Effector CD4-positive, alpha-beta T cell (primary cell): ENCODE measurements around the gene AK5.
"Not testable (repeated sequence)": the region's sequence is repeated elsewhere in the genome, so short reads cannot be mapped to it uniquely, and the experiment has no call there.

Source experiments
- DNase-seq: peaks from one replicate; pipeline ENCODE4 v3.0.0-alpha.2; 2020

AK5 gene

DNA sequence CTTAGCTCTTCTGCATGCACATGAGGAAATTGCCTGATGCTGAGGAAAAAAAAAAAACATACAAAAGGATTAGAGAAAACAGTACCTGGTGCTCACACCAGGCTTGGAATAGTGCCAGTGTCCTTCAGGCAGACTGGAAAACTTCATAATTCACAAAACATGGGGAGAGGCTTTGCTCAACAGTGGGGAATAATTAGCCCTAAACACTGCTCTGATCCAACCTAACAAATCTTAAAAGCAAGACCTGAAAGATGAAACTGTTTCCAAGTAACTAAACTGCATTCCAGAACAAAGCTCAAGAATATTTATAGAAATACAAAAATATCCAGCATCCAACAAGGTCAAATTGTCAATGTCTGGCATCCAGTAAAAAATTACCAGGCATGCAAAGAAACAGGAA lies 124.8 kb downstream of the AK5 start:
- no peak for DNase-seq

DNA sequence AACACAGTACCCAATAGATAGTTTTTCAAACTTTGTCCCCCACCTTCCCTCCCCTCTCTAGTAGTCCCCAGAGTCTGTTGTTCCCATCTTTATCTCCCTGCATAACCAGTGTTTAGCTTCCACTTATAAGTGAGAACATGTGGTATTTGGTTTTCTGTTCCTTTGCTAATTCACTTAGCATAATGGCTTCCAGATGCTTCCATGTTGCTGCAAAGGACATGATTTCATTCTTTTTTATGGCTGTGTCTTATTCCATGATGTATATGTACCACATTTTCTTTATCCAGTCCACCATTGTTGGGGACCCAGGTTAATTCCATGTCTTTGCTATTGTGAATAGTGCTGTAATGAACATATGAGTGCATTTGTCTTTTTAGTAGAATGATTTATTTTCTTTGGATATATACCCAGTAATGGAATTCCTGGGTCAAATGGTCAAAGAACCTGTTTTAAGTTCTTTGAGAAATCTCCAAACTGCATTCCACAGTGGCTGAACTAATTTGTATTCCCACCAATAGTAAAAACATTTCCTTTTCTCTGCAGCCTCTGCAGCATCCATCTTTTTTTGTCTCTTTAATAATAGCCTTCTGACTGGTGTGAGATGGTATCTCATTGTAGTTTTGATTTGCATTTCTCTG lies 126.0 kb downstream of the AK5 start:
- DNase-seq: no peak

- DNase-seq: not testable (repeated sequence)
These were observed 127.1 kb downstream of the AK5 start for GRCh38 chr1:77408933-77409332.

GRCh38 chr1:77412069-77412819 lies 130.4 kb downstream of the AK5 start:
- no peak for DNase-seq

DNA sequence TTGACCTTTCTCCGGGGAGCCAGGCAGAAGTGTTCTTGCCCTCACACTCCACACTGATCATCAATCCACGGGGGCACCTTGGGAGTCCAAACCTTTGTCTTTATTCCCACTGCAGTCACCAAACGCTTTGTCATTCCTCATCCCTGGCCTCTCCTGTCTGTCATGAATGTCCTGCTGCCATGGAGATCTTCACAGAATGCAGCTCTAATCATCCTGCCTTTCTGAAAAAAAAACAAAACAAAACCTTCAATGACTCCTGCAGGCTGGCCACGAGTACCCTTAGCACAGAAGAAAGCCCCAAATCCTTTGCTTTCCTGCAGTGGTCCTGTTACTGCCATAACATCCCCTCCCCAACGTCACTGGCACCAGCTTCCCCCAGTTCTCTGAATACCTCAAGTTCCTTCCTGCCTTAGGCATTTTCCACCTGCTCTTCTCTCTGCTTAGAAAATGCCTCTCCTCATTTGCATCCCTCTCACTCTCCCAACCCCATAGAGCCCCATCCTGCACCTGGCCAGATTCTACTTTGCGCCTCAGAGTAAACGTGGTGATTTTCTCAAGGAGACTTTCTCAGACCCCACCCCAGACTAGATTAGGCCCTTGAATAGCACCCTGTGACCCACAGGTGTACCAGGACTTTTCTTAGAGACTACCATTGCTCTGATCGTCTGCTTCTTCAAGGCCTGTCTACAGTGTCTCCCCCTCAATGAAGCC lies 131.2 kb downstream of the AK5 start:
- no peak for DNase-seq

DNA sequence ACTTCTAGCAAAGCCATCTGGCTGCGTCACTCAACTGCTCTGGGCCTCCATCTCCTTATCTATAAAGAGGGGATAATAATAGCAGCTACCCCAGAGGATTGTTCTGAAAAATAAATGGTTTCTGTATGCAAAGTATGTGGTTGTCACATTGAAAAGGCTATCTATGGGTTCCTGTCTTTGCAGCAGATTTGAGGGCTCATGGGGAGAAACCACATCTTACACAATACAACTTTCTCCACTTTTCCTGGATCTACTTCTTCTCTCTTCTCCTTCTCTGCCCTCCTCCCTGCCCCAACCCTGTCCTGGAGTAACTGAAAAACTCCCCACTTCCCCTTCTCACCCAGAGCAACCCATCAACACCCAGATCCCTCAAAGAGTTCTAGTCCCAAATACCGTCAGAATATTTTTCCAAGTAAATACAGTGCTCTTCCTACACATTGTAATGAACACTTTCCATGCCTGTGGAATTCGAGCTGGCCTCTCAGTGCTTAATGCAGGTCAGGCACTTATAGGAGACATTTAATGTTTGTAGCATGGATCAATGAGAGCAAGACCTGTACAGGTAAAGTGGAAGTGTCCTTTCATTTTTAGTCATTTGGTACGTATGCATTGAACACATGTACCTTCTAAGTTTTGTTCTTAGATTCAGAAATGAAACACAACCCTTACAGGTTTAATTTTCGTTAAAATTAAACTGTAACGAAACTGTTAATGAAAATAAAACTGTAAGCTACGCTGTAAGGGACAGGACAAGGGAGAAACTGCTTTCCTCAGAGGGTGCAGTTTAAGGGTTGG lies 131.9 kb downstream of the AK5 start:
- DNase-seq: no peak

- DNase-seq: no peak
These were observed 133.8 kb downstream of the AK5 start for GRCh38 chr1:77415579-77415978.

DNA sequence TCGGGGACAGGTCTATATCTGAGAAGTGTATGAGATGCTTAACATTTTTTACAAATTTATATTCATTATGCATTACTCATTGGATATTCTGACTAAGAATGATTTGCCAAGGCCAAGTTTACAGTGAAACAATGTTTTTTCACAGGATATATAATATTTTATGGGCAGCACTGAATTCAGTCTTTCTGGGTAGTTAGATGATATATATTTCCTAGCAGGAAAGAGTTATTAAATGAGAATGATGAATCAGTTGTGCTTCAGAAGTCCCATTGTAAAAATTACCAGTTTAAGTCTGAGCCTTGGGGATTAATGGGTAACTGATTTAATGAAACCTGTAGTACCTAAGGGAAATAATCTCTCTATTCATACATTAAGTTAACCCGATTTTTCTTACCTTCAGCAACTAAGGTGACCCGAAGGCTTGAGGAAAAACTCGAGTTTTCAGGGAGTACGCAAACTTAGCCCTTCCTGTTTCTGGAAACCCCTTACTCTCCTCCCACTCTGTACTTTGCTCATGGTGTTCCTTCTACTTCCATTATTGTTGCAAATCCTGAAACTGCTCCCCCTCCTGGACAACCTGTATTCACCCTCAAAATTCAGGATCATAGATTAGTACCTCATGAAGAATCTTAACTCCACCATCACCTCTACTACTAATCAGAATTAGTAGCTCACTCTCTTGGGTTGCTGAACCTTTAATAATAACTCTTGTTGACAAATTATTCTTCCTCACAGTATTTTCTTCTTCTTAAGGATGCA lies 135.1 kb downstream of the AK5 start:
- no peak for DNase-seq

DNA sequence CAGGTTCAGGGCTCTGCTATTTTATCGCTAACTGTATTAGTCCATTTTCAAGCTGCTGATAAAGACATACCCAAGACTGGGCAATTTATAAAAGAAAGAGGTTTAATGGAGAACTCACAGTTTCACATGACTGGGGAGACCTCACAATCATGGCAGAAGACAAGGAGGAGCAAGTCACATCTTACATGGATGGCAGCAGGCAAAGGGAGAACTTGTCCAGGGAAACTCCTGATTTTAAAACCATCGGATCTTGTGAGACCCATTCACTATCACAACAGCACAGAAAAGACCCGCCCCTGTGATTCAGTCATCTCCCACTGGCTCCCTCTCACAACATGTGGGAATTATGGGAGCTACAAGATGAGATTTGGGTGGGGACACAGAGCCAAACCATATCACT lies 136.2 kb downstream of the AK5 start:
- not testable (repeated sequence) for DNase-seq

GRCh38 chr1:77421504-77422233 lies 139.8 kb downstream of the AK5 start:
- no peak for DNase-seq

GRCh38 chr1:77424236-77424635 lies 142.4 kb downstream of the AK5 start:
- DNase-seq: no peak

DNA sequence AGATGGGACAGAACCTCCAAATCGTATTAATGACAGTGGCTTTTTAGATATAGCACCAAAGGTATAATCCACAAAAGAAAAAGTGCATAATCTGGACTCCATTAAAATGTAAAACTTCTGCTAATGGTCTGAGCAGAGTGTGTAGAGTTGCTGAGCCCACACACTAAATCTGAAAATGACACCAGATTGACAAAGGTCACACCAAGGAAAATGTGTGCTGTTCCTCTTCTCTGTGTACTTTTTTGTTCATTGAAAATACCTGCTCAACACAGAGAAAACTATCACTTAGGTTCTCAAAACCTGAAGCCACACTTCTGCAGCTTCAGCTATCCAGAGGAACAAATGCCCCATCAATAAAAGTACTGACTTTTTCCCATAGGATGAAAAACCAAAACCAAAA lies 146.2 kb downstream of the AK5 start:
- no peak for DNase-seq

DNA sequence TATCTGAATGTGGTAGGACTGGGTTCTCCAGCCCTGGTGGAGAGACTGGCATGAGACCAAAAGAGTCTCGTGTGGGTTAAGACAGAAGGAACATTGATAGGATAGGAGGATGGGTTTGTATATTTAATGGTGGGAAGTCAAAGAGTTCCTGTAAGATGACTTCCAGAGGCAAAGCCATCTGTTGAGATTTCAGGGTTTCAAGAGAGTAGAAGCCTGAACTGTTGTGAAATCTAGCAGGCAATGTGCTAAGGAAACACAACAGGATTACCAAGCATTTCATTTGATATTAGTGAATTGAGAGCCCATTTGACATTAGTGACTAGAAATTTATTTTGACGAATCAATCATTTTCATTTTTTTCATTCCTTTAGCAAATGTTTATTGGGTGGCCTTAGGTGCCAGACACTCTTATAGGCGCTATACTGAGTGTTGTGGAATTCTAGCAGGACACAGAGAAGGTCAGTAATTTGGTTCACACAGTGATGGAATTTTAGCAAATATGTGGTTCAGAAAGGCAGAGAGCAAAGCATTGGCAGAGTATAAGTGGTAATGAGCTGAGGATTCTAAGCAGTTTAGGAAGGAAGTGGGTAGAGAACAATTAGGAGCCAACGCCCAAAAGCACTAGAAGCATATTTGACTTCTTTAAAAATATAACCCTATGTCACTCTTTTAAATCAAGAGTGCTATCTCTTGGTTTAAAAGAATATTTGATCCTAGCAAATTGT lies 149.3 kb downstream of the AK5 start:
- no peak for DNase-seq

DNA sequence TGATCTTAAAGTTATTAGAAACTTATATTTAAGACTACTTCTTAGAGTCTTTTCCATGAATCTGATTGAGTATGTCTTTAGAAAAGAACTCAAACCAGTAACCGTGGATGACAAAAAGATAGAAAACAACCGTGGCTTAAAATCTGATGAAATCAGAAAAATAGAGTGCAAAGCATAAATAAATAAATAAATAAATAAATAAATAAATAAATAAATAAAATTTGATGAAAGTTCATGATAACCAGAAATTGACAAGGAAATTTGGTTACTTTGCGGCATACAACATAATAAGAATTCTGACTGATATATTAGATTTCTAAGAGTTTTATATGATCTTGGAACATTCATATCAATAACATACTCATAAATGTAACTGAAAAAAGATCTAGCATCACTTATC lies 152.1 kb downstream of the AK5 start:
- no peak for DNase-seq

DNA sequence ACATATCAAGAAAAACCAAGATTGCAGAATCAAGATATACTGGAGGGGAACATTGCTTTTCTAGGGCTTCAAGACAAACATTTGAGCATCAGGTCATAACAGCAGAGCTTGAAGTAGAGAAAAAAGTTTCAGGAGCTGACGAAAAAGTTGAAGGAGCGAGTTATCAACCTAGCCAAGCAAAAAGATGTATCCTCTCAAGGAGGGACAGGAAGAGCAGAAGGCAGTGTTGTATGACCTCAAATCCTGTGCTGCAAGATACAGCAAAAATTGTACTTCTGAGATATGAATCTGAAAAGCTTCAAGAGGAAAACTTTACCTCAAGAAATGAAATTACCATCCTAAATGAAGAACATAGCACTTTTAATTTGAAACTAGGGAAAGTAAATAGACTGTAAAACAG lies 153.1 kb downstream of the AK5 start:
- no peak for DNase-seq

GRCh38 chr1:77438236-77438913 lies 156.6 kb downstream of the AK5 start:
- DNase-seq: no peak

DNA sequence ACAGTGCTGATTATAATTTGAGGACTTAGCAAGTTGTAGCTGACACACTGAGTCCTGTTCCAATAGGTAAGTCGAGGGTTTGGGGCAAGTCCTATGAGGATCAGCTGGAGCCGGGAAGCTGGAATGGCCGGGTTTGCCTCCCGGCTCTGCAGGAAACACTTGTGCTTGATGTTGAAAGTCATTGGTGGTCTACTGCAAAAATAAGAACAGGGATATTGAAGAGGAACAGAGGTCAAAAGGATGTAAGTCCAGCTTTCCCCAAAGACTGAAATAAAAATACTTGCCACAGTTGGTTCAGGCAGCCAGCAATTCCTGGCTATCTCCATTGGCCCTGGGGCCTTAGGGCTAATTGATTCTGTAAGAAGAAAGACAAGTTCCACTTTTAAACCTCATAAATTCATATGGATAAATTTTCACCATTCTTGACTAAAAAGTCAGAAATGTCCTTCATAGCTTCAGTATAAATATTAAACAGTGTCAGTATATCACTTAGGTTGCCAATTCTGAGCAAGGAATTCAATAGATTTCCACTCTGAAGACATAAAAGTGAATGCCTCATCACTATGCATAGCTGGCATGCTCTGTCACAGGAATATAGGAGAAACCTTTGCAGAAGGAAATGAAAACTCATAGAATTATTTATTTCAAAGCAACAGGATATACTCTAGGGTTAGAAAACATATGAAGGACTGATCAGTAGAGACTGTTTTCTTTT lies 165.2 kb downstream of the AK5 start:
- DNase-seq: no peak

GRCh38 chr1:77447669-77448068 lies 165.8 kb downstream of the AK5 start:
- no peak for DNase-seq

GRCh38 chr1:77459881-77460280 lies 178.1 kb downstream of the AK5 start:
- DNase-seq: no peak

DNA sequence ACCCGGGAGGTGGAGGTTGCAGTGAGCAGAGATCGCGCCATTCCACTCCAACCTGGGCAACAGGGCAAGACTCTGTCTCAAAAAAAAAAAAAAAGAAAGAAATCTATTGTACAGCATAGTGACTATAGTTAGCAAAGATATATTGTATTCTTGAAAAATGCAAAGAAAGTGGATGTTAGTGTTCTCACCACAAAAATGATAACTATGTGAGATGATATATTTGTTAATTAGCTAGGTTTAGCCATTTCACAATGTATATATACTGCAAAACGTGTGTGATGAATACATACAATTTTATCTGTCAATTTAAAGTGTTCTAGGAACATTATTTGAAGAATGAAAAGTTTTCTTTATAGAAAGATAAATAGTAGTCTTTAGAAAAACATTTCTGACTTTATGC lies 179.9 kb downstream of the AK5 start:
- DNase-seq: no peak
